MM.1S (cell line): ENCODE measurements around the gene SETDB1.
A peak's percentile ranks its signal among the peaks of the same experiment; 100 is the strongest.

ENCODE experiments used
- DNase-seq: peaks from one replicate; pipeline ENCODE4 v3.0.0-alpha.2; 2015
- H2AFZ ChIP-seq: fragments of 300-600 bp; sonication (generic); 2 replicates; pipeline ENCODE4 v1.6.0; 2016; ENCODE audit warnings: antibody characterized with exemption, low read length
- H3F3A ChIP-seq: fragments of 300-600 bp; sonication (generic); 2 replicates; pipeline ENCODE4 v1.6.1; 2016; ENCODE audit warnings: mild to moderate bottlenecking, antibody characterized with exemption, low read length, moderate library complexity, mixed read lengths; ENCODE audit not compliant: insufficient read depth
- H3K27ac ChIP-seq: fragments of 300-600 bp; sonication (generic); 2 replicates; pipeline ENCODE4 v1.5.1; 2016; ENCODE audit warnings: mild to moderate bottlenecking, low read length
- H3K27me3 ChIP-seq: fragments of 300-600 bp; sonication (generic); replicated peaks from 2 replicates; pipeline ENCODE4 v1.6.0; 2016; ENCODE audit warnings: low read length; ENCODE audit not compliant: insufficient read depth
- H3K36me3 ChIP-seq: fragments of 300-600 bp; sonication (generic); replicated peaks from 2 replicates; pipeline ENCODE4 v1.6.1; 2016; ENCODE audit warnings: mild to moderate bottlenecking, low read length, mixed read lengths; ENCODE audit not compliant: insufficient read depth
- H3K4me1 ChIP-seq: fragments of 300-600 bp; sonication (generic); 2 replicates; pipeline ENCODE4 v1.6.1; 2016; ENCODE audit warnings: low read length, mixed read lengths
- H3K4me2 ChIP-seq: fragments of 300-600 bp; sonication (generic); 2 replicates; pipeline ENCODE4 v1.6.0; 2016; ENCODE audit warnings: low read depth, low read length
- H3K4me3 ChIP-seq: fragments of 300-600 bp; sonication (generic); 2 replicates; pipeline ENCODE4 v1.5.1; 2016; ENCODE audit warnings: low read length, mixed read lengths
- H3K79me2 ChIP-seq: fragments of 300-600 bp; sonication (generic); 2 replicates; pipeline ENCODE4 v1.6.1; 2016; ENCODE audit warnings: mixed run types, low read length, mixed read lengths
- H3K9ac ChIP-seq: fragments of 300-600 bp; sonication (generic); 2 replicates; pipeline ENCODE4 v1.6.1; 2016; ENCODE audit warnings: low read length, mixed read lengths
- H3K9me2 ChIP-seq: fragments of 300-600 bp; sonication (generic); replicated peaks from 2 replicates; pipeline ENCODE4 v1.6.1; 2016; ENCODE audit warnings: mild to moderate bottlenecking, low read length, mixed read lengths; ENCODE audit not compliant: insufficient read depth
- H3K9me3 ChIP-seq: fragments of 300-600 bp; sonication (generic); replicated peaks from 2 replicates; pipeline ENCODE4 v1.6.1; 2016; ENCODE audit warnings: mild to moderate bottlenecking, low read length, mixed read lengths; ENCODE audit not compliant: insufficient read depth
- H4K20me1 ChIP-seq: fragments of 300-600 bp; sonication (generic); 2 replicates; pipeline ENCODE4 v1.6.1; 2016; ENCODE audit warnings: mild to moderate bottlenecking, low read length, moderate library complexity, mixed read lengths; ENCODE audit not compliant: insufficient read depth
- EZH2 ChIP-seq: fragments of 300-600 bp; sonication (generic); optimal IDR thresholded peaks from 2 replicates; pipeline ENCODE3; 2017; ENCODE audit warnings: low read depth, mild to moderate bottlenecking, antibody characterized with exemption, low read length, mixed read lengths
- EZH2phosphoT487 ChIP-seq: fragments of 300-600 bp; sonication (generic); IDR thresholded peaks from 2 replicates; pipeline ENCODE4 v1.6.1; 2018; ENCODE audit warnings: antibody characterized with exemption, low read length
- TF ChIP-seq, protein P1 (sequence below): fragments of 300-600 bp; sonication (generic); IDR thresholded peaks from 2 replicates; pipeline ENCODE4 v1.5.1; 2016; ENCODE audit warnings: antibody characterized with exemption, low read length, mixed read lengths

The SETDB1 gene

DNA sequence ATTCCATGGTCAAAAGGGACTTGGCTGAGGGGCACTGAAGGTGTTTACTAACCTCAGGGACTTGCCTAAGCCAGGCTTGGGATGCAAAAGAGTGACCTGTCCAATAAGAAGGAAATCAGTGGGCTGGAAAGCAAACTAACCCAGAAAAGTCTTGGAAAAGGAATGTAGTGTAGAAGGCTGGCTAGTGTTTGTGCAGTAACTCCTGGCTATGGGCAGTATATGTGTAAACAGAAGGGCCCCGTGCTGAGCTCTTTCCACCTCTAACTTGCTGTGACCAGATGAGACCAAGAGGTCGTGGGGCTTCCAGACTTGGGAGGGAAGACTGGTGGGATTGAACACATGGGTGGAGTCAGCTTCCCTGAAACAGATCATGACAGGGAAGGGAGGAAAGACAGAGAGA, 76.4 kb downstream of the SETDB1 start:
- TF ChIP-seq EZH2, result no peak
- no peak for TF ChIP-seq EZH2phosphoT487
- TF ChIP-seq, protein P1, sequence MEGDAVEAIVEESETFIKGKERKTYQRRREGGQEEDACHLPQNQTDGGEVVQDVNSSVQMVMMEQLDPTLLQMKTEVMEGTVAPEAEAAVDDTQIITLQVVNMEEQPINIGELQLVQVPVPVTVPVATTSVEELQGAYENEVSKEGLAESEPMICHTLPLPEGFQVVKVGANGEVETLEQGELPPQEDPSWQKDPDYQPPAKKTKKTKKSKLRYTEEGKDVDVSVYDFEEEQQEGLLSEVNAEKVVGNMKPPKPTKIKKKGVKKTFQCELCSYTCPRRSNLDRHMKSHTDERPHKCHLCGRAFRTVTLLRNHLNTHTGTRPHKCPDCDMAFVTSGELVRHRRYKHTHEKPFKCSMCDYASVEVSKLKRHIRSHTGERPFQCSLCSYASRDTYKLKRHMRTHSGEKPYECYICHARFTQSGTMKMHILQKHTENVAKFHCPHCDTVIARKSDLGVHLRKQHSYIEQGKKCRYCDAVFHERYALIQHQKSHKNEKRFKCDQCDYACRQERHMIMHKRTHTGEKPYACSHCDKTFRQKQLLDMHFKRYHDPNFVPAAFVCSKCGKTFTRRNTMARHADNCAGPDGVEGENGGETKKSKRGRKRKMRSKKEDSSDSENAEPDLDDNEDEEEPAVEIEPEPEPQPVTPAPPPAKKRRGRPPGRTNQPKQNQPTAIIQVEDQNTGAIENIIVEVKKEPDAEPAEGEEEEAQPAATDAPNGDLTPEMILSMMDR, result no peak
- H3K4me3 ChIP-seq, result no peak overlapping the region
- no peaks in the 10 kb centered on the region for H3K9me2 ChIP-seq
- H3K4me1 ChIP-seq, result peaks cover 11% of the 10 kb centered on the region
- no peak overlapping the region for H3K27ac ChIP-seq
- peaks cover 17% of the 10 kb centered on the region for H3F3A ChIP-seq
- no peaks in the 10 kb centered on the region for H3K27me3 ChIP-seq
- H3K9ac ChIP-seq, result no peak overlapping the region
- no peaks in the 10 kb centered on the region for H4K20me1 ChIP-seq
- H3K4me2 ChIP-seq, result no peak overlapping the region
- DNase-seq, result no peak
- H2AFZ ChIP-seq, result no peak overlapping the region
- H3K79me2 ChIP-seq, result peaks cover 10% of the 10 kb centered on the region; the same call in 1 of the 2 replicates
- no peaks in the 10 kb centered on the region for H3K36me3 ChIP-seq
- H3K9me3 ChIP-seq, result no peaks in the 10 kb centered on the region

DNA sequence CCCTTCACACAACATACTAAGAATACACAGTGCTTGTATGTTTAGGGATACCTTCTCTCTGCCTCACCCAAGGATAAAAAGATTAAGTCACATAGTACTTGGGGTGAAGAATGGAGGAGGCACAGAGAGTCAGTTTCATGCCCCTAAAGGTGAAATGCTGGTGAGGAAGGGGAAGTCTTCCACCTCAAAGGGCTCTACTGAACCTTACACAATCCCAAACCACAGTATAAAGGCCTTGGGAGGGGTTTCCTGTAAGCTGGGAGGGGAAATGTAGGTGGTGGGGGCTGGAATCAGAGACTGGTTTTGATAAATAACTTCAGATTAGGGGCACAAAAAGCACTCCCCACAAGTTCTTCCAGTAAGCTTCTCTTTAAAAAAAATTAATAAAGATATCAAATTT, 77.0 kb downstream of the SETDB1 start:
- no peaks in the 10 kb centered on the region for H3K27me3 ChIP-seq
- peaks cover 15% of the 10 kb centered on the region for H3K4me1 ChIP-seq
- TF ChIP-seq EZH2 (no peak), EZH2phosphoT487 (no peak)
- TF ChIP-seq, protein P1, result no peak
- H3K9me2 ChIP-seq, result no peaks in the 10 kb centered on the region
- H3K79me2 ChIP-seq, result peaks cover 10% of the 10 kb centered on the region; the same call in 1 of the 2 replicates
- H3K36me3 ChIP-seq, result no peaks in the 10 kb centered on the region
- no peak overlapping the region for H3K27ac ChIP-seq
- no peaks in the 10 kb centered on the region for H4K20me1 ChIP-seq
- peaks cover 21% of the 10 kb centered on the region for H3F3A ChIP-seq
- H3K9me3 ChIP-seq, result no peaks in the 10 kb centered on the region
- H2AFZ ChIP-seq, result no peak overlapping the region
- no peak overlapping the region for H3K4me3 ChIP-seq
- no peak for DNase-seq
- H3K9ac ChIP-seq, result no peak overlapping the region
- no peak overlapping the region for H3K4me2 ChIP-seq

DNA sequence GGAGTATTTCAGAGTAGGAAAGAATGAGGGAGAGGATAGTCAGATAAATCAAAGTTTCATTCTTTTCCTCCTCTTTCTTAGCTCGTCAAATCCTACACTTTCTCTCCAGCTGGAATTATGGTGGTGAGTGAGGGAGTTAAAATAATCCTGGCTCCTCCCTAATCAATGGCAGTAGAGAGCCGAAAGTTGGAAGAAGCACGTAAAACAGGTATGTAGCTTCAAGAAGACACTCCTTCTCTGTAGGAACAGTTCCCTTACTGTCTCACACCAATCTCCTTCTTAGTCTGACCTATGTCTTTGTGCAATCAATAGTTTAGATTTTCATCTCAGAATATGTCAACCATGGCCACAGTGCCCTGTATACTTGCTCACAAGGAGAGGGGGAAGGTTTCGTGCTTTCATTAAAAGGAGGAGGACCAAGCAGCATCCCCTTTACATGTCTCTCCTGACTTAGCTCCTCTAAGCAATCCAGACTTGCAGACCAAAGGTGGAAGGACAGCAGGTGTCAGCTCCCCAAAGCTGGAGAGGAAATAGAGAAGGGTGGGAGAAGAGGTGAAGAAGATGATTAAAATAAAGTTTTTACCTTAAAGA, 79.7 kb downstream of the SETDB1 start:
- no peak for DNase-seq
- no peaks in the 10 kb centered on the region for H3K27me3 ChIP-seq
- no peaks in the 10 kb centered on the region for H4K20me1 ChIP-seq
- peak overlapping the region; percentile 69 for H3K4me3 ChIP-seq
- H3K4me1 ChIP-seq, result peaks cover 23% of the 10 kb centered on the region
- no peaks in the 10 kb centered on the region for H3K9me3 ChIP-seq
- H3K4me2 ChIP-seq, result peak overlapping the region; percentile 85
- H3F3A ChIP-seq, result peaks cover 21% of the 10 kb centered on the region
- H3K9ac ChIP-seq, result peak overlapping the region; percentile 75
- H3K27ac ChIP-seq, result peak overlapping the region; percentile 79
- H2AFZ ChIP-seq, result peak overlapping the region; percentile 83
- no peaks in the 10 kb centered on the region for H3K9me2 ChIP-seq
- H3K79me2 ChIP-seq, result peaks cover 26% of the 10 kb centered on the region; the same call in 1 of the 2 replicates
- TF ChIP-seq EZH2phosphoT487 (no peak), EZH2 (no peak)
- TF ChIP-seq, protein P1, result no peak
- H3K36me3 ChIP-seq, result no peaks in the 10 kb centered on the region
